ENCODE data around the gene OR5K3.

DNA sequence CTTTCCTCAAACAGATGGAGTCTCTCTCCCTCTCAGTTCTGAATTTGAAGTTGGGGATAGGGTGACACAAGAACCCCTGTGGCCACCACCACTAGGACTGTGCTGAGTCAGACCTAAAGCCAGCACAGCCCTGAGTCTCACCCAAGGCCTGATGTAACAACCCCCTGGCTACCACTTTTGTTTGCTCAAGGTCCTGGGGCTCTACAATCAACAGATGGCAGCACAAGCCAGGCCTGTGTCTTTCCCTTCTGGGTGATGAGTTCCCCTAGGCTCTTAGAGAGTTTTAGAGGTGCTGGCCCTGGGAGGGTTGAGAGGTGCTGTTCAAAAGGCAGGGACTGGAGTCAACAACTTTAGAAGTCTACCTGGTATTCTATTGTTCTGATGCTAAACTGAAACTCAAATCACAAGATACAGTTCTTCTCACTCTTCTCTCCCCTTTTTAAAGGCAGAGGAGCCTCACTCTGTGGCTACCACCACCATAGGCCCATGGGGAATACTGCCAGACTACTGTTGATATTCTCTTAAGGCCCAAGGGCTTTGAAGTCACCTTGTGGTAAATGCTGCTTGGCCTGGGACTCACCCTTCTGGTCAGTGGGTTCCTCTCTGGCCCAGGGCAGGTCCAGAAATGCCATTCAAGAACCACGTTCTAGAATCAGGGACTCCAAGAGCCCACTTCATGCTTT lies 30.3 kb upstream of the OR5K3 start:
- TF ChIP-seq POLR2A (IDR thresholded peaks at IDR 0.05) = no peak
- peak in 2 of 6 experiments; percentile 28 to 54 for TF ChIP-seq CTCF (IDR thresholded peaks at IDR 0.05)

Data from esophagus squamous epithelium (tissue), 4 donors.